Naive thymus-derived CD8-positive, alpha-beta T cell (primary cell): ENCODE results near the gene RPTN. TPM values are rescaled to one million over a fixed set of nuclear protein-coding genes. Genes with fewer than 3 reads are reported as not detected.

ENCODE experiments used
- ATAC-seq, 2 donors: fragments of 150-1000 bp; cut with Tn5 transposase in 1 of 2; sonication (Bioruptor Pico), chemical (Tn5 transposase) in 1 of 2; 1 replicate in 1 of 2; 2 replicates in 1 of 2; pipeline ENCODE4 v1.10.0; 2021; ENCODE audit warnings: mild to moderate bottlenecking in 2 of 2, moderate library complexity in 2 of 2
- POLR2A ChIA-PET: fragments of 350-600 bp; sonication (Branson Sonifier 250); formaldehyde crosslinking; loops from one replicate; lab custom pipeline; 2021; ENCODE audit warnings: antibody characterized with exemption; lab: Charles Lee
- DNase-seq, 10 donors: peaks; one replicate each; pipeline versions ENCODE4 v3.0.0 to v3.0.0-alpha.2; 2020 to 2022
- H3K27ac Mint-ChIP-seq, 10 donors: one replicate each; pipeline ENCODE4 v1.8.0; 2020 to 2022; ENCODE audit warnings: mild to moderate bottlenecking in 10 of 10, mixed read lengths in 10 of 10, moderate library complexity in 4 of 10, inconsistent platforms in 1 of 10
- H3K27me3 Mint-ChIP-seq, 5 donors: one replicate each; pipeline ENCODE4 v1.8.0; 2021 to 2022; ENCODE audit warnings: mixed read lengths in 5 of 5
- H3K36me3 Mint-ChIP-seq, 3 donors: one replicate each; pipeline ENCODE4 v1.8.0; 2020 to 2022; ENCODE audit warnings: mixed read lengths in 3 of 3, mild to moderate bottlenecking in 2 of 3, inconsistent platforms in 1 of 3
- H3K4me1 Mint-ChIP-seq, 4 donors: one replicate each; pipeline ENCODE4 v1.8.0; 2021 to 2022; ENCODE audit warnings: mixed read lengths in 4 of 4
- H3K4me3 Mint-ChIP-seq, 10 donors: one replicate each; pipeline ENCODE4 v1.8.0; 2020 to 2022; ENCODE audit warnings: mild to moderate bottlenecking in 10 of 10, mixed read lengths in 10 of 10, moderate library complexity in 6 of 10, inconsistent platforms in 1 of 10
- H3K9me3 Mint-ChIP-seq, 9 donors: one replicate each; pipeline ENCODE4 v1.8.0; 2020 to 2022; ENCODE audit warnings: mixed read lengths in 9 of 9, mild to moderate bottlenecking in 3 of 9, inconsistent platforms in 1 of 9, moderate library complexity in 1 of 9
- polyA plus RNA-seq, 3 donors: library from polyadenylated mRNA; unstranded; fragments of 300-500 nt; fragmentation: Illumina TruSeq; gene quantifications; one replicate each; pipeline ENCODE4 v1.2.3, GENCODE V29; 2021
- total RNA-seq, 8 experiments: library from RNA in 2 of 8; stranded (reverse) in 2 of 8; gene quantifications; one replicate each; pipeline ENCODE4 v1.2.3 and lab custom pipeline; 2021 to 2026

RPTN gene
- total RNA-seq (not detected), polyA plus RNA-seq (not detected), total RNA-seq (lab: John Stamatoyannopoulos, UW) (0 reads per million in 6 experiments)

DNA sequence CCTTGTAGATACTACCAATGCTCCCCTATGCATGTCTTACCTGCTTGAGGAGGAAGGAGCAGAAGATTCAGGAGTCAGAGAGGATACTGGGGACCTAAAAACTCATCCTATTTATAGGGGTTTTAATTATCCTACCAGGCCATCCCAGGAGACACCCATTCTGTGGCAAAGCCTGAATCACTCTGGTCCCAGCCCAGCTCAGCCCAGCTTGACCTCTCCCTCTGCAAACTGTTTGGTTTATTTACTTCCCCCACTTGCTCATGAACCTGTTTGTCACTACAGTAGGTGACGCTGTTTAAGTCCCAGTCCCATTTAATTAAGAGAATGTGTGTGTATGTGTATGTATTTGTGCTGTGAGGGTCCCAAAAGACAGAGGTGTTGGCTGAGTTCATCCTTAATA, at the start of gene RPTN:
RPTN (minus strand) TSS at position 85 of the 400 bp plus-strand sequence. CDS start 1,339 bp downstream, outside the sequence.
- Mint-ChIP-seq H3K27me3 (peaks cover 0 to 9% (median 2%) of the 10 kb centered on the region in 5 donors), H3K4me3 (no peak within 1 kb of the TSS), H3K36me3 (no peaks in the 10 kb centered on the region), H3K9me3 (peaks cover 0 to 7% (median 0%) of the 10 kb centered on the region in 9 donors), H3K4me1 (peaks cover 0 to 3% (median under 1%) of the 10 kb centered on the region in 4 donors), H3K27ac (no peak within 1 kb of the TSS)
- POLR2A ChIA-PET, result no interaction called here
- DNase-seq (no peak), ATAC-seq (no peak)

DNA sequence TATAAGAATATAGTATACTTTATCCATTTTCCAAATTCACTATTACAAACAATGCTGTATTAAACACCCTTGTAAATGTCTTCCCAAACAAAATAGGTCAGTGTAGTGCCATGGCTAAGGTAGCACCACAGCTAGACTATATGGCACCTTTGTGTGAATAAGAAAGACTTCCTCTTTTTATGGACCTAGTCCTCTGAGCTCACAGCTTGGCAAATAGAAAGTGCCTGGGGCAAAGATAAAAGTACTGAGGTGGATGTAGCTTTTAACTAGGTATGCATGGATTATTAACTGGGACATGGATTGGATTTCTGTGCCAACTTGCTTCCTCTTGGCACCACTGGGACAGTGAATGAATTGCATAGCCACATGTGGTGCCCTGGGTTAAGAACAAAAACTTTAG, 40.0 kb upstream of the RPTN start:
- peaks cover 0 to 2% (median 0%) of the 10 kb centered on the region in 9 donors for H3K9me3 Mint-ChIP-seq
- POLR2A ChIA-PET, result no interaction called here
- H3K4me3 Mint-ChIP-seq, result no peak overlapping the region
- no peak for ATAC-seq
- peaks cover 5 to 17% (median 13%) of the 10 kb centered on the region in 5 donors for H3K27me3 Mint-ChIP-seq
- peaks cover 0 to 2% (median 0%) of the 10 kb centered on the region in 4 donors for H3K4me1 Mint-ChIP-seq
- H3K36me3 Mint-ChIP-seq, result no peaks in the 10 kb centered on the region
- H3K27ac Mint-ChIP-seq, result no peak overlapping the region
- no peak for DNase-seq

- peaks cover 0 to 2% (median 0%) of the 10 kb centered on the region in 4 donors for H3K4me1 Mint-ChIP-seq
- H3K27ac Mint-ChIP-seq, result peak overlapping the region in 1 of 10 donors; percentile 38
- no peak overlapping the region for H3K4me3 Mint-ChIP-seq
- peaks cover 5 to 17% (median 13%) of the 10 kb centered on the region in 5 donors for H3K27me3 Mint-ChIP-seq
- POLR2A ChIA-PET, result no interaction called here
- DNase-seq (no peak), ATAC-seq (no peak)
- no peaks in the 10 kb centered on the region for H3K36me3 Mint-ChIP-seq
- peaks cover 0 to 2% (median 0%) of the 10 kb centered on the region in 9 donors for H3K9me3 Mint-ChIP-seq
Measured at GRCh38 chr1:152197361-152197941, 38.4 kb upstream of the RPTN start.

- DNase-seq (no peak), ATAC-seq (no peak)
- Mint-ChIP-seq H3K27me3 (no peaks in the 10 kb centered on the region), H3K9me3 (no peaks in the 10 kb centered on the region), H3K4me1 (peaks cover 2 to 6% (median 6%) of the 10 kb centered on the region in 4 donors), H3K4me3 (no peak overlapping the region), H3K27ac (no peak overlapping the region), H3K36me3 (no peaks in the 10 kb centered on the region)
- POLR2A ChIA-PET, result no interaction called here
Measured at GRCh38 chr1:152191711-152192110, 32.7 kb upstream of the RPTN start.

DNA sequence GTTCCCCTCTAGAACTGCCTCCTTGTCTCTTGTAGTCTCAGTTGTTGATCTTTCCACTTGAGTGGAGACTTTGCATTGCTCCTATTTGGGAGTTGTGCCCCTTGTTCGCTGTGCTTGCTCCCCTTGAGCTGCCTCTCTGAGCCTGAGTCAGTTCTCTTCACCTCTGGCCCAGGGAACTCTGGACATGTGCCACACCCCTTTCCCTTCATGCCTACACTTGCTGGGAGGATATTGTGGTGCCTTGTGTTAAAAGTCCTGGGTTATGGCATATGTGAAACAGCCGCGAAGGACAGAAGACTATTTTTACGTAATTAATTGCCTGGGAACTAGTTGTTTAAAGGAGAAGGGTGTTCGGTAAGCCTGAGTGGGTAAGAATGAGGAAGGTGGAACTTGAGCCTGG, 32.2 kb upstream of the RPTN start:
- Mint-ChIP-seq H3K36me3 (no peaks in the 10 kb centered on the region), H3K27ac (no peak overlapping the region), H3K27me3 (no peaks in the 10 kb centered on the region), H3K9me3 (no peaks in the 10 kb centered on the region), H3K4me3 (no peak overlapping the region), H3K4me1 (peaks cover 2 to 6% (median 6%) of the 10 kb centered on the region in 4 donors)
- ATAC-seq (no peak), DNase-seq (no peak)
- POLR2A ChIA-PET, result no interaction called here

- Mint-ChIP-seq H3K9me3 (no peaks in the 10 kb centered on the region), H3K4me3 (no peak overlapping the region), H3K27ac (no peak overlapping the region), H3K4me1 (peaks cover 2 to 8% (median 6%) of the 10 kb centered on the region in 4 donors), H3K36me3 (no peaks in the 10 kb centered on the region), H3K27me3 (no peaks in the 10 kb centered on the region)
- POLR2A ChIA-PET, result no interaction called here
- ATAC-seq (no peak), DNase-seq (no peak)
Measured at GRCh38 chr1:152190589-152190988, 31.6 kb upstream of the RPTN start.

- POLR2A ChIA-PET, result interaction anchor here (1.0 kb wide), 1 partner anchor 142 kb away, joined by 7 read pairs; no protein-coding TSS in a partner anchor
- ATAC-seq, result peak; percentile 67 to 72
- H3K4me3 Mint-ChIP-seq, result peak overlapping the region; percentile 75 to 91 (median 86)
- peaks cover 2 to 13% (median 8%) of the 10 kb centered on the region in 4 donors for H3K4me1 Mint-ChIP-seq
- no peaks in the 10 kb centered on the region for H3K36me3 Mint-ChIP-seq
- DNase-seq, result peak; percentile 28 to 76 (median 58)
- H3K9me3 Mint-ChIP-seq, result no peaks in the 10 kb centered on the region
- peak overlapping the region in 8 of 10 donors; percentile 44 to 83 (median 72) for H3K27ac Mint-ChIP-seq
- H3K27me3 Mint-ChIP-seq, result peaks cover 0 to 4% (median 2%) of the 10 kb centered on the region in 5 donors
Measured at GRCh38 chr1:152189657-152190442, 30.8 kb upstream of the RPTN start.

DNA sequence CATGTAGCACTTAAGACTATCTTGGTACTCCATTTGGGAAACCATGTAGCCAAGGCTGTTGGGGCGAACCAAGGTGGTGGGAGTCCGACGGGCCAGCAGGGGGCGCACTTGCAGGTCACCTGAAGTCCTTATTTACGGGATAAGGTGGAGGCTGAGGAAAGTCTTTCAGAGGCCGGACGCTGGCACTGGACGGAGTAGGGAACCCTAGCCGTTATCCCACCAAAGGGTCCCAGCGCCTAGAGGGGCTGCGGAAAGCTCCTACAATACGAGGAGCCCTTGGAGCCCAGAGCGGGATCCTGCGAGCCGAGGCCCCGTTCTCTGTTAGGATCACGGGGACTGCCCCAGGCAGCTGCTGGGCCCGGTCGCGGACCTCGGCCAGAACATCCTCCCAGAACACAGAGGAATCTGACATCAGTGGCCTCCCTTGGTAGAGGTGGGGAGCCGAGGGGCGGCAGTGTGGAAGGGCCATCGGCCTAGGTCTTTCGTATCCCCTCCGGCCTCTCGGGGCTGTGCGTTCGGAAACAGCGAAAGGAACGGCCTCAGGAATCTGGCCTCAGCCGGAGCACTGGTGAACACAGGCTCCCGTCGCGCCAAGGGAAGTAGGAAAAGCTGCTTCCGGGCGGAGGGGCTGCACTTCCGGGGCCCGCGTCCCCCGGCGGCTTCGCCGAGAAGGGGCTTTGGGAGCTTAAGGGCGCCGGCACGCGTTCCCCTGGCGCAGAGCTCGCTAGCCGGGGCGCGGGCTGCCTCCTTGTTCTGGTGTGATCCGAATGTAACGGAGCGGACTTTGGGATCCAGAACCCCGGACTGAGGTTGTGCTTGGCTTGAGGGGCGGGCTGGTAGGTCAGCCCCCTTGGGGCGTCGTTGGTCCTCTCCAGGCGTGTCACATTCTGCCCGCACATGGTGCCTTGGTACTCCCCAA, 29.9 kb upstream of the RPTN start:
- POLR2A ChIA-PET, result interaction anchor here (0.7 to 1.1 kb wide), 4 partner anchors 136 to 270 kb away, joined by 3 to 8 read pairs (median 5); no protein-coding TSS in a partner anchor
- H3K27me3 Mint-ChIP-seq, result peaks cover 2 to 13% (median 5%) of the 10 kb centered on the region in 5 donors
- H3K36me3 Mint-ChIP-seq, result no peaks in the 10 kb centered on the region
- H3K27ac Mint-ChIP-seq, result peak overlapping the region in 7 of 10 donors; percentile 25 to 83 (median 74)
- peak; percentile 47 to 86 (median 70) for DNase-seq
- H3K4me1 Mint-ChIP-seq, result peaks cover 2 to 13% (median 8%) of the 10 kb centered on the region in 4 donors
- ATAC-seq, result peak; percentile 72 to 75
- peak overlapping the region; percentile 75 to 91 (median 86) for H3K4me3 Mint-ChIP-seq
- no peaks in the 10 kb centered on the region for H3K9me3 Mint-ChIP-seq

DNA sequence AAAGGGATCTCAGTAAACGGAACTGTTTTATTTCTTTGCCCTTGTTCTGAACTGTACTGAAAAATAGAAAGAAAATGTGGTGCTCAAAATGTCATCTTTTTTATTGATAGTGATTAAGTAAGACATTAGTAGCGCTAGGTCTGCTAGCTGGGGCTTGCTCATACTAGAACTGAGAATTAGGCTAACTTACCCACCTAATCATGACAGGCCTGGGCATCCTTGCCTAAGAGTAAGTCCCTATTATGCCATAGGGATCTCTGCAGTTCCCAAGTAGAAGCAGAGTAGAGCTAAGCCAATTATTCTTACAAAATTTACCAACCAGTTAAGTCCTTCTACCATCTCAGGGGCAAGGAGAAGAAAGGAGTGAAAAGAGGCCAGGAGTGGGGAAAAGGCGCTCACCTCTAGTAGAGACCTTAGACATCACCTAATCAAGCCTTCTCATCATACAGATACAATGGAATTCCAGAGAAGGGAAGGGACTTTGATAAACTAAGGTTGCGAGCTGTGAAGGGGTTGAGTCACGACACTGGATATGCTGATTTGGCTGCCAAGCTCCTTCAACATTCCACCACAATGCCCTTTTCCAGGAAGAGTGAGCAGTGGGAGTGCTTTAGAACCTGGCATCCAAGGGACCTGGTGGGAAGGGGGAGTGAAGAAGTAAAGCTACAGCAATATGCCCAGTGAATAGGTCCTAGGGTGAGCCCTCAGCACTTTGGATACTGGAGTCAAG, 27.7 kb upstream of the RPTN start:
- no peak overlapping the region for H3K27ac Mint-ChIP-seq

GRCh38 chr1:152185544-152186391, 26.7 kb upstream of the RPTN start:
- DNase-seq (peak in 8 of 10 donors; percentile 22 to 64 (median 35)), ATAC-seq (peak; percentile 50 to 55)
- Mint-ChIP-seq H3K4me3 (no peak overlapping the region), H3K4me1 (peaks cover 0 to 13% (median 8%) of the 10 kb centered on the region in 4 donors), H3K27me3 (peaks cover 2 to 22% (median 5%) of the 10 kb centered on the region in 5 donors), H3K27ac (peak overlapping the region in 2 of 10 donors; percentile 5 to 31), H3K36me3 (no peaks in the 10 kb centered on the region), H3K9me3 (no peaks in the 10 kb centered on the region)
- POLR2A ChIA-PET, result interaction anchor here (0.6 to 2.5 kb wide), 2 partner anchors 134 to 137 kb away, joined by 3 to 11 read pairs; no protein-coding TSS in a partner anchor

More for the DNA sequence above, 27.7 kb upstream of the RPTN start:
- Mint-ChIP-seq H3K27me3 (peaks cover 2 to 22% (median 5%) of the 10 kb centered on the region in 5 donors), H3K9me3 (no peaks in the 10 kb centered on the region), H3K36me3 (no peaks in the 10 kb centered on the region), H3K4me1 (peaks cover 2 to 13% (median 8%) of the 10 kb centered on the region in 4 donors), H3K4me3 (no peak overlapping the region)
- POLR2A ChIA-PET, result interaction anchor here (1.2 to 2.5 kb wide), 2 partner anchors 138 to 146 kb away, joined by 4 to 11 read pairs; no protein-coding TSS in a partner anchor
- DNase-seq (no peak), ATAC-seq (no peak)

DNA sequence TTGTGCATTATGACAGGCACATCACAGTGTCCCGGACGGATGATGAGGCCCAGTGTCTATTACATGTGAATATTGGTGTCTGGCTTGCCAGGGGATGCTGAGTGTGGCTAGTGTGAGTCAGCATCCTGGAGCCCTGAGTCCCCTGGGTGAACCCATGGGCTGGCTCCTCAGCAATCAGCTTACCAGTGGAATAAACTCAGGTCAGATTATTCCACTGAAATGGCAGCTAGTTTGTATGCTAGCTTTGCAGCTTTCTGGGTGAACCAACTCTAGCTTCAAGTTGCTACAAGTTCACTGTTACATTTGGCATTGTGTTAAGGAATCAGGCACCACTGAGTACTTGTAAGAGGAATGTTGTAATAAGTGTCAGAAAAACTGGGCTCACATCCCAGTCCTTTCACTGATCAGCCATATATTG, 23.9 kb upstream of the RPTN start:
- Mint-ChIP-seq H3K9me3 (no peaks in the 10 kb centered on the region), H3K27ac (no peak overlapping the region), H3K4me3 (no peak overlapping the region), H3K4me1 (peaks cover 0 to 6% (median 2%) of the 10 kb centered on the region in 4 donors), H3K27me3 (peaks cover 4 to 22% (median 5%) of the 10 kb centered on the region in 5 donors), H3K36me3 (no peaks in the 10 kb centered on the region)
- POLR2A ChIA-PET, result no interaction called here
- ATAC-seq (no peak), DNase-seq (no peak)
